VCaP (cell line): ENCODE results near the gene KRT35.

ENCODE experiments used
- H3K27ac ChIP-seq: fragments of 450-650 bp; 2 replicates; pipeline ENCODE4 v1.5.1; 2017
- TF ChIP-seq, protein P1 (sequence below): fragments of 450-650 bp; conservative IDR thresholded peaks from 2 replicates; pipeline ENCODE4 v1.5.1; 2017; ENCODE audit warnings: mild to moderate bottlenecking, moderate library complexity

KRT35 gene

GRCh38 chr17:41491476-41491875, 10.5 kb upstream of the KRT35 start:
- TF ChIP-seq, protein P1, sequence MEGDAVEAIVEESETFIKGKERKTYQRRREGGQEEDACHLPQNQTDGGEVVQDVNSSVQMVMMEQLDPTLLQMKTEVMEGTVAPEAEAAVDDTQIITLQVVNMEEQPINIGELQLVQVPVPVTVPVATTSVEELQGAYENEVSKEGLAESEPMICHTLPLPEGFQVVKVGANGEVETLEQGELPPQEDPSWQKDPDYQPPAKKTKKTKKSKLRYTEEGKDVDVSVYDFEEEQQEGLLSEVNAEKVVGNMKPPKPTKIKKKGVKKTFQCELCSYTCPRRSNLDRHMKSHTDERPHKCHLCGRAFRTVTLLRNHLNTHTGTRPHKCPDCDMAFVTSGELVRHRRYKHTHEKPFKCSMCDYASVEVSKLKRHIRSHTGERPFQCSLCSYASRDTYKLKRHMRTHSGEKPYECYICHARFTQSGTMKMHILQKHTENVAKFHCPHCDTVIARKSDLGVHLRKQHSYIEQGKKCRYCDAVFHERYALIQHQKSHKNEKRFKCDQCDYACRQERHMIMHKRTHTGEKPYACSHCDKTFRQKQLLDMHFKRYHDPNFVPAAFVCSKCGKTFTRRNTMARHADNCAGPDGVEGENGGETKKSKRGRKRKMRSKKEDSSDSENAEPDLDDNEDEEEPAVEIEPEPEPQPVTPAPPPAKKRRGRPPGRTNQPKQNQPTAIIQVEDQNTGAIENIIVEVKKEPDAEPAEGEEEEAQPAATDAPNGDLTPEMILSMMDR = no peak
- peak overlapping the region; percentile 58 for H3K27ac ChIP-seq

DNA sequence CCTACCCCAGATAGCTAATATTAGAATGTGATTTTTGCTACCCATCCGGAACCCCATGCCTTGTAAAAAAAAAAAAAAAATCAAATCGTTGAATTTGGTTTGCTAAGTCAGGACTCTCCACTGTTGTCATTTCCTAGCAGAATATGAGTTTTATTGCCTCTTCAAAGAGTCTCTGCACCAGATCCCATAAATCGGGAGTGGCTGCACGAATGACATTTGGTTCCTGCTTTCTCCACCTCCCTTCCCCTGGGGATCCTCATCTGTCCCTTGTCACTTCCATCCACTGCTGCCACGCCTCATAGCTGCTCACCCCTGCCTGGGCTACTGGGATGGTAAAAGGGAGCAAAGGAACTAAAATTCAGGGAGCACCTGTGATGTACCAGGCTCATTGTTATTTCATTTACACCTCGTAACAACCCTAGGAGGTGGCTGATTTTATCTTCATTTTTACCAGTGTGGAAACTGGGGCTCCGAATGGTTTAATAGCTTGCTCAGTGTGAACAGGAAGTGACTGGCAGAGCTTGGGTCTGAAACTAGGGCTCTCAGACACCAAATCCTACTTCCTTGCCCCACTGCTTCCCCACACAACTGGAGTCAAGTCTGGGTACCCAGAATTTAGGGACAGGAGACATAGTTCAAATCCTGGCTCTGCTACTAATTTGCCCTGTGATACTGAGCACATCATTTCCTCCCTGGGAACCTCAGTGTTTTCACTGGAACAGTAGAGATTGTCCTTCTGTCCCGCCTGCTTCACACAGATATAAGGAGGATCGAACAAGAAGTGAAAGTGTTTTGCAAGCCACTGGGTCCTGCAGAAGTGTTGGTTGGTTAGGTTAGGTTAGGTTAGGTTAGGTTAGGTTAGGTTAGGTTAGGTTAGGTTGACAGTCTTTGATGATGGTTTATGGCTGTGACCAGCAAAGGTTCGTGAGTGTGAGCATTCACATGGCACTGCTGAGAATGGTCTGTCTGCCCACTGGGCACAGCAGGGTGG, 9.3 kb upstream of the KRT35 start:
- peak overlapping the region; percentile 58 for H3K27ac ChIP-seq
- TF ChIP-seq, protein P1 = no peak

GRCh38 chr17:41489531-41489930, 8.6 kb upstream of the KRT35 start, which contains the start of gene KRT36:
KRT36 (minus strand) TSS chr17:41489910; CDS start chr17:41489864, 46 bp downstream.
- TF ChIP-seq, protein P1 = no peak
- peak within 1 kb of the TSS; percentile 58 for H3K27ac ChIP-seq

DNA sequence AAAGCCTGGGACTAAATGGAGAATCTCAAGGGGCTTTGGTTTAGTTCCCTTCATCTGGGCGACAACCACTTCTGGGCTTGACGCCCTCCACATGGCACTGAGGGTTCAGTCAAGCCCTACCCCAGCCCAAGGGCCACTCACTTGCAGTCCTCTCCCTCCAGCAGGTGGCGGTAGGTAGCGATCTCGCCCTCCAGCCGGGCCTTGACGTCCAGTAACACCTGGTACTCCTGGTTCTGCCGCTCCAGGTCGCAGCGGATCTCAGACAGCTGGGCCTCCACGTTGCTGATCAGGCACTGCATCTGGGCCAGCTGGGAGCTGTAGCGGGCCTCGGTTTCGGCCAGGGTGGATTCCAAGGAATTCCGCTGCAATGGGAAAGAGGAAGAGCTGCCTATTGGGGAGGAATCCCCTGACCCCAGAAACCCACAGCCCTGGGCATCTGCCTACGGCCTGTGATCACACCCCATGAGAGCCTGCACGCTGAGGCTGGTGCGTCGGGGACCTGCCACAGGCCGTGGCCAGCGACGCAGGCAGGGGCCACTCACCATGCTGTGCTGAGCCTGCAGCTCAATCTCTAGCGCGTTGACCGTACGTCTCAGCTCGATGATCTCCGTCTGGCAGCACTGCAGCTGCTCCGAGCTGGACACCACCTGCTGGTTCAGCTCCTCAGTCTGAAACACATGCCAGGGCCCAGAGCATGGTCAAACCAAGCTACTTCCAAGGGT, 6.0 kb upstream of the KRT35 start:
- no peak overlapping the region for H3K27ac ChIP-seq
- TF ChIP-seq, protein P1 = 0 out of 2 replicates have a peak, but pooled peaks have one; percentile 17

DNA sequence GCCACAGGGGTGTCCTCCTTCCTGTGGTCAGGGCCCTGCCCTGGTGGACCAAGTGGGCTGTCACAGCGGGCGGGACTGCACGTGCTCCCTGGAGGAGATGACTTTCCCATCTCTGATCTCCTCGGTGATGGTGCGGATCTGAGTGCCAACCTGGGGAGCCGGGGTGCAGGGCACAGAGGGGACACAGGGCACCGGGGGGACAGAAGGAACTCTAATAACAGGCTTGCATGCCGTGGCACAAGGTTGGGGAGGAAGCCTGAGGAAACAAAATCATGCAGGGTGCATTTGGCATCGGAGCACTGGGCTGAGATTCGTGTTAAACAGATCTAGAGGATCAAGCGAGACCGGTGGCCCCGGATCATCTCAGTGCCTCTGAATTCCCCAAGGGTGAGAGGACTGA, 5.4 kb upstream of the KRT35 start:
- TF ChIP-seq, protein P1 = no peak
- H3K27ac ChIP-seq = no peak overlapping the region

DNA sequence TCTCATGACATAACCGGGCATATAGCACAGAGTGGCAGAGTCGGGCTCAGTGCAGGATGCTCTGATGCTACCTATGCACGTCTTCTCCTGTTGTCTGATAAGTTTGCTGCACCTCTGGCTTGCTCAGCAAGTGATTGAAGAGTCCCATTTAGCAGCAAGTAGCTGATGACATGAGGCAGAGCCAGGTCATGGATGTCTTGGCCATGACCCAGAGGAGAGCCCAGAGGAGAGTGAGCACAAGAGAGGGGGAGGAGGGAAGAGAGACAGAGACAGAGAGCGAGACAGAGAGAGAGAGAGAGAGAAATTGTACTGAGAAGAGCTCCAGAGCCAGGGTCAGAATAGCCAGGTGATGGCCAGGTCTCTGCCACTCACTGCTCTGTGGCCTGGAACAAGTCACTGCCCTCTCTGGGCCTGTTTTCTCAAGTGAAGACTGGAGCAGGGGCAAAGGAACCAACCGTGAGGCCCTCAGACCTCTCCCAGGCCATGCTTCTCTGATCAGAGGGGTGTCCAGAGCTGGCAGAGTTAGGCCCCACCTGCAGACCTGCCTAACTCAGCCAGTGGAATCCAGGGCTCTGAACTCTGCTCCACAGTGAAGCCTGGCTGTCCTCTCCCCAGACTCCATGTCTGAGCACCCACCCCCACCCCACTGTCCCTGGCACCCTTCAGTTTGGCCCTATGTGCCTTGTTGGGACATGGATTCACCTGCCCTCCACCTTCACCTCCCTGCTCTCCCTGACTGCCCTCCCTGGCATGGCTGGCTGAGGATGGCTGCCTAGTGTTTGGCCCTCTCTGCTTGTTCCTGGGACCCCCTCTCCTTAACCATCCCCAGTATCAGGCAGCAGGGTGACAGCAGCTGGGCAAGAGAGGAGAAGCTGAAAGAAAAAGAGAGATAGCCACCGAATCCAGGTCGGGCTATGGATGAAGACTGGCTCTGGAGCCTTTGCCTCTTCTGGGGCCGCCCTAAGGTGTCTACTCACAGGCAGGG, 4.3 kb upstream of the KRT35 start:
- TF ChIP-seq, protein P1 = no peak
- H3K27ac ChIP-seq = no peak overlapping the region; the same call in 1 of the 2 replicates
